CD4-positive, CD25-positive, alpha-beta regulatory T cell (primary cell): ENCODE data around the gene LPXN. TPM values are rescaled to one million over a fixed set of nuclear protein-coding genes. Genes with fewer than 3 reads are reported as not detected.

Source experiments
- ATAC-seq, 2 donors: fragments of 150-1000 bp; cut with Tn5 transposase; one replicate each; pipeline ENCODE4 v1.10.0; 2021; ENCODE audit warnings: low read depth in 2 of 2, moderate number of reproducible peaks in 2 of 2, moderate library complexity in 1 of 2
- DNase-seq, 3 donors: peaks; one replicate each; pipeline versions ENCODE4 v3.0.0 to v3.0.0-alpha.2; 2012 to 2022; ENCODE audit warnings: mixed read lengths in 1 of 3
- H3K27ac ChIP-seq: one replicate; pipeline ENCODE4 v1.7.0; 2013; ENCODE audit warnings: mild to moderate bottlenecking, low read length; ENCODE audit not compliant: insufficient read depth, poor library complexity, severe bottlenecking
- H3K27me3 ChIP-seq: one replicate; pipeline ENCODE4 v1.7.0; 2013; ENCODE audit warnings: low read length; ENCODE audit not compliant: control insufficient read depth, insufficient read depth
- H3K36me3 ChIP-seq: one replicate; pipeline ENCODE4 v1.7.0; 2013; ENCODE audit warnings: mild to moderate bottlenecking, low read length, moderate library complexity; ENCODE audit not compliant: control insufficient read depth, insufficient read depth
- H3K4me1 ChIP-seq: 2 replicates; pipeline ENCODE4 v1.7.0; 2013; ENCODE audit warnings: mild to moderate bottlenecking, low read length; ENCODE audit not compliant: insufficient read depth, control insufficient read depth, poor library complexity, severe bottlenecking
- H3K4me3 ChIP-seq: one replicate; pipeline ENCODE4 v1.7.0; 2013; ENCODE audit warnings: low read depth, mild to moderate bottlenecking, low read length, moderate library complexity
- H3K9me3 ChIP-seq, 2 experiments: 1 replicate in 1 of 2; 2 replicates in 1 of 2; pipeline ENCODE4 v1.7.0; 2013; ENCODE audit warnings: low read length in 2 of 2, mild to moderate bottlenecking in 1 of 2, moderate library complexity in 1 of 2; ENCODE audit not compliant: control insufficient read depth in 2 of 2
- H3K27ac Mint-ChIP-seq, 3 donors: one replicate each; pipeline ENCODE4 v1.8.0; 2020 to 2022; ENCODE audit warnings: mild to moderate bottlenecking in 3 of 3, mixed read lengths in 3 of 3, moderate library complexity in 2 of 3
- H3K27me3 Mint-ChIP-seq: one replicate; pipeline ENCODE4 v1.8.0; 2022; ENCODE audit warnings: mild to moderate bottlenecking, mixed read lengths
- H3K36me3 Mint-ChIP-seq: one replicate; pipeline ENCODE4 v1.8.0; 2020; ENCODE audit warnings: mixed read lengths
- H3K4me1 Mint-ChIP-seq, 4 donors: one replicate each; pipeline ENCODE4 v1.8.0; 2020 to 2022; ENCODE audit warnings: mixed read lengths in 4 of 4, mild to moderate bottlenecking in 1 of 4
- H3K4me3 Mint-ChIP-seq, 4 donors: one replicate each; pipeline ENCODE4 v1.8.0; 2020 to 2022; ENCODE audit warnings: mild to moderate bottlenecking in 4 of 4, mixed read lengths in 4 of 4, moderate library complexity in 3 of 4
- H3K9me3 Mint-ChIP-seq, 7 donors: one replicate each; pipeline ENCODE4 v1.8.0; 2020 to 2022; ENCODE audit warnings: mixed read lengths in 7 of 7, mild to moderate bottlenecking in 3 of 7, moderate library complexity in 2 of 7
- polyA plus RNA-seq, 4 donors: library from polyadenylated mRNA; unstranded; fragments of 300-500 nt; fragmentation: Illumina TruSeq; gene quantifications; one replicate each; pipeline ENCODE4 v1.2.3, GENCODE V29; 2021
- total RNA-seq: library from RNA; stranded (reverse); gene quantifications from one replicate; pipeline ENCODE4 v1.2.3, GENCODE V29; 2022

Gene LPXN
- total and polyA plus RNA-seq, 5 donors from 2014 or later, result 101 to 314 (median 263) TPM

- no peaks in the 10 kb centered on the region for H3K27me3 ChIP-seq
- H3K9me3 Mint-ChIP-seq, result no peaks in the 10 kb centered on the region
- H3K27me3 Mint-ChIP-seq, result no peaks in the 10 kb centered on the region
- peaks cover 0 to 9% (median 2%) of the 10 kb centered on the region in 4 donors for H3K4me1 Mint-ChIP-seq
- no peaks in the 10 kb centered on the region for H3K4me1 ChIP-seq
- H3K4me3 Mint-ChIP-seq, result no peak overlapping the region
- H3K36me3 Mint-ChIP-seq, result peaks cover 20% of the 10 kb centered on the region
- no peaks in the 10 kb centered on the region for H3K36me3 ChIP-seq
- DNase-seq, result no peak
- no peaks in the 10 kb centered on the region for H3K9me3 ChIP-seq
- H3K4me3 ChIP-seq, result no peak overlapping the region
- no peak for ATAC-seq
- H3K27ac Mint-ChIP-seq, result no peak overlapping the region
- H3K27ac ChIP-seq, result no peak overlapping the region
Observed at GRCh38 chr11:58503361-58503856, 72.2 kb downstream of the LPXN start.

- H3K27me3 ChIP-seq, result no peaks in the 10 kb centered on the region
- ATAC-seq (no peak), DNase-seq (no peak)
- no peaks in the 10 kb centered on the region for H3K4me1 ChIP-seq
- Mint-ChIP-seq H3K9me3 (no peaks in the 10 kb centered on the region), H3K36me3 (peaks cover 12% of the 10 kb centered on the region), H3K4me1 (peaks cover 0 to 16% (median 6%) of the 10 kb centered on the region in 4 donors), H3K27me3 (no peaks in the 10 kb centered on the region), H3K27ac (no peak overlapping the region), H3K4me3 (no peak overlapping the region)
- H3K27ac ChIP-seq, result no peak overlapping the region
- H3K36me3 ChIP-seq, result no peaks in the 10 kb centered on the region
- no peaks in the 10 kb centered on the region for H3K9me3 ChIP-seq
- H3K4me3 ChIP-seq, result no peak overlapping the region
Observed at GRCh38 chr11:58502004-58502403, 73.7 kb downstream of the LPXN start.

- Histone ChIP-seq H3K36me3 (no peaks in the 10 kb centered on the region), H3K27ac (no peak overlapping the region), H3K27me3 (no peaks in the 10 kb centered on the region), H3K4me1 (no peaks in the 10 kb centered on the region), H3K4me3 (no peak overlapping the region), H3K9me3 (no peaks in the 10 kb centered on the region)
- Mint-ChIP-seq H3K9me3 (no peaks in the 10 kb centered on the region), H3K27ac (peak overlapping the region in 1 of 3 donors; percentile 18), H3K36me3 (peaks cover 5% of the 10 kb centered on the region), H3K4me3 (no peak overlapping the region), H3K27me3 (no peaks in the 10 kb centered on the region), H3K4me1 (peaks cover 0 to 16% (median 6%) of the 10 kb centered on the region in 4 donors)
- peak in 1 of 3 donors; percentile 14 for DNase-seq
- peak in 1 of 2 donors; percentile 37 for ATAC-seq
Observed at GRCh38 chr11:58498464-58498863, 77.2 kb downstream of the LPXN start.

- Mint-ChIP-seq H3K36me3 (peaks cover under 1% of the 10 kb centered on the region), H3K27me3 (no peaks in the 10 kb centered on the region), H3K4me3 (no peak overlapping the region), H3K4me1 (peaks cover 0 to 16% (median 6%) of the 10 kb centered on the region in 4 donors), H3K9me3 (no peaks in the 10 kb centered on the region), H3K27ac (peak overlapping the region in 2 of 3 donors; percentile 18 to 75)
- DNase-seq, result no peak
- H3K36me3 ChIP-seq, result no peaks in the 10 kb centered on the region
- no peak for ATAC-seq
- H3K27ac ChIP-seq, result no peak overlapping the region
- H3K4me1 ChIP-seq, result no peaks in the 10 kb centered on the region
- no peaks in the 10 kb centered on the region for H3K27me3 ChIP-seq
- H3K9me3 ChIP-seq, result no peaks in the 10 kb centered on the region
- H3K4me3 ChIP-seq, result no peak overlapping the region
Observed at GRCh38 chr11:58497951-58498350, 77.7 kb downstream of the LPXN start.

GRCh38 chr11:58495906-58496305 lies 79.8 kb downstream of the LPXN start:
- peaks cover 3% of the 10 kb centered on the region for H3K36me3 Mint-ChIP-seq
- H3K27ac Mint-ChIP-seq, result peak overlapping the region in 2 of 3 donors; percentile 15 to 43
- H3K9me3 Mint-ChIP-seq, result no peaks in the 10 kb centered on the region
- H3K4me1 Mint-ChIP-seq, result peaks cover 0 to 16% (median 6%) of the 10 kb centered on the region in 4 donors
- Histone ChIP-seq H3K4me3 (no peak overlapping the region), H3K9me3 (no peaks in the 10 kb centered on the region), H3K4me1 (no peaks in the 10 kb centered on the region), H3K27ac (no peak overlapping the region), H3K36me3 (no peaks in the 10 kb centered on the region), H3K27me3 (no peaks in the 10 kb centered on the region)
- no peak overlapping the region for H3K4me3 Mint-ChIP-seq
- H3K27me3 Mint-ChIP-seq, result no peaks in the 10 kb centered on the region
- ATAC-seq (no peak), DNase-seq (no peak)

GRCh38 chr11:58494101-58494500 lies 81.6 kb downstream of the LPXN start:
- Histone ChIP-seq H3K4me1 (no peaks in the 10 kb centered on the region), H3K9me3 (no peaks in the 10 kb centered on the region), H3K4me3 (no peak overlapping the region), H3K27ac (no peak overlapping the region), H3K36me3 (no peaks in the 10 kb centered on the region), H3K27me3 (no peaks in the 10 kb centered on the region)
- Mint-ChIP-seq H3K27me3 (no peaks in the 10 kb centered on the region), H3K4me1 (peaks cover 0 to 14% (median 6%) of the 10 kb centered on the region in 4 donors), H3K27ac (no peak overlapping the region), H3K36me3 (peaks cover 3% of the 10 kb centered on the region), H3K9me3 (no peaks in the 10 kb centered on the region), H3K4me3 (no peak overlapping the region)
- no peak for ATAC-seq
- no peak for DNase-seq

GRCh38 chr11:58493676-58494075 lies 82.0 kb downstream of the LPXN start:
- H3K9me3 ChIP-seq, result no peaks in the 10 kb centered on the region
- H3K27ac Mint-ChIP-seq, result no peak overlapping the region
- no peak for ATAC-seq
- no peaks in the 10 kb centered on the region for H3K27me3 ChIP-seq
- no peaks in the 10 kb centered on the region for H3K4me1 ChIP-seq
- no peak overlapping the region for H3K4me3 Mint-ChIP-seq
- no peaks in the 10 kb centered on the region for H3K27me3 Mint-ChIP-seq
- peaks cover 0 to 10% (median 5%) of the 10 kb centered on the region in 4 donors for H3K4me1 Mint-ChIP-seq
- no peaks in the 10 kb centered on the region for H3K36me3 ChIP-seq
- no peak overlapping the region for H3K4me3 ChIP-seq
- DNase-seq, result no peak
- H3K36me3 Mint-ChIP-seq, result peaks cover 3% of the 10 kb centered on the region
- no peaks in the 10 kb centered on the region for H3K9me3 Mint-ChIP-seq
- no peak overlapping the region for H3K27ac ChIP-seq

GRCh38 chr11:58490827-58491226 lies 84.8 kb downstream of the LPXN start:
- H3K4me1 Mint-ChIP-seq, result no peaks in the 10 kb centered on the region
- Histone ChIP-seq H3K27me3 (no peaks in the 10 kb centered on the region), H3K4me1 (no peaks in the 10 kb centered on the region), H3K36me3 (no peaks in the 10 kb centered on the region), H3K27ac (no peak overlapping the region), H3K9me3 (no peaks in the 10 kb centered on the region), H3K4me3 (no peak overlapping the region)
- H3K27me3 Mint-ChIP-seq, result no peaks in the 10 kb centered on the region
- ATAC-seq, result no peak
- peaks cover 6% of the 10 kb centered on the region for H3K36me3 Mint-ChIP-seq
- no peak overlapping the region for H3K4me3 Mint-ChIP-seq
- no peak for DNase-seq
- H3K9me3 Mint-ChIP-seq, result peaks cover 0 to 3% (median 0%) of the 10 kb centered on the region in 7 donors
- H3K27ac Mint-ChIP-seq, result no peak overlapping the region
